Thyroid gland (tissue), 4 donors: ENCODE results near the gene HOXB2. TPM values are rescaled to one million over a fixed set of nuclear protein-coding genes. Genes with fewer than 3 reads are reported as not detected.

Experiments used
- DNase-seq, 2 donors: peaks; one replicate each; pipeline ENCODE4 v3.0.0-alpha.2; 2019
- H3K27ac ChIP-seq, 3 donors: fragments of 200-600 bp; sonication (generic); 1 replicate in 2 of 3; 2 replicates in 1 of 3; pipeline ENCODE4 v1.5.1; 2016 to 2019; ENCODE audit warnings: mild to moderate bottlenecking in 1 of 3, moderate library complexity in 1 of 3
- H3K27me3 ChIP-seq: fragments of 200-600 bp; sonication (generic); one replicate; pipeline ENCODE4 v1.5.1; 2019
- H3K36me3 ChIP-seq, 2 donors: fragments of 200-600 bp; sonication (generic); one replicate each; pipeline ENCODE4 v1.5.1; 2016 to 2019
- H3K4me1 ChIP-seq, 2 donors: fragments of 200-600 bp; sonication (generic); one replicate each; pipeline ENCODE4 v1.5.1; 2017 to 2019
- H3K4me3 ChIP-seq, 3 donors: fragments of 200-600 bp; sonication (generic); replicated peaks in 1 of 3; 1 replicate in 2 of 3; 2 replicates in 1 of 3; pipeline ENCODE4 v1.5.1; 2016; ENCODE audit warnings: mild to moderate bottlenecking in 1 of 3
- H3K9me3 ChIP-seq: fragments of 200-600 bp; sonication (generic); one replicate; pipeline ENCODE4 v1.5.1; 2017
- POLR2A ChIP-seq, 2 donors: fragments of 450-650 bp; IDR thresholded peaks; one replicate each; pipeline ENCODE4 v1.6.1; 2017; ENCODE audit warnings: antibody characterized with exemption in 2 of 2, mild to moderate bottlenecking in 2 of 2, moderate library complexity in 1 of 2
- WGBS, 2 donors: methylation state at CpG; one replicate each; pipeline ENCODE4 v1.1.5; 2017; 5-methylcytosine and 5-hydroxymethylcytosine counted together
- intact Hi-C: fragments of 100-400 bp; cut with DNase I; formaldehyde crosslinking; loops from one replicate; pipeline ENCODE4 v1.15.1; 2023
- total RNA-seq, 4 donors: library from RNA; depleted of rRNA; stranded (reverse); fragments of >200 nt; gene quantifications; one replicate each; pipeline ENCODE4 v1.2.3, GENCODE V29; 2016
- TF ChIP-seq, protein P1 (sequence below), 6 experiments: fragments of 200-600 bp in 3 of 6; fragments of 450-650 bp in 3 of 6; sonication (generic) in 3 of 6; IDR thresholded peaks; one replicate each; pipeline ENCODE4 v1.5.1; 2016 to 2019; ENCODE audit warnings: antibody characterized with exemption in 6 of 6, mild to moderate bottlenecking in 2 of 6, inconsistent platforms in 1 of 6, moderate library complexity in 1 of 6

HOXB2 gene
- total RNA-seq, 4 donors from 2014 or later = 2.6 to 9.4 (median 5.2) TPM

DNA sequence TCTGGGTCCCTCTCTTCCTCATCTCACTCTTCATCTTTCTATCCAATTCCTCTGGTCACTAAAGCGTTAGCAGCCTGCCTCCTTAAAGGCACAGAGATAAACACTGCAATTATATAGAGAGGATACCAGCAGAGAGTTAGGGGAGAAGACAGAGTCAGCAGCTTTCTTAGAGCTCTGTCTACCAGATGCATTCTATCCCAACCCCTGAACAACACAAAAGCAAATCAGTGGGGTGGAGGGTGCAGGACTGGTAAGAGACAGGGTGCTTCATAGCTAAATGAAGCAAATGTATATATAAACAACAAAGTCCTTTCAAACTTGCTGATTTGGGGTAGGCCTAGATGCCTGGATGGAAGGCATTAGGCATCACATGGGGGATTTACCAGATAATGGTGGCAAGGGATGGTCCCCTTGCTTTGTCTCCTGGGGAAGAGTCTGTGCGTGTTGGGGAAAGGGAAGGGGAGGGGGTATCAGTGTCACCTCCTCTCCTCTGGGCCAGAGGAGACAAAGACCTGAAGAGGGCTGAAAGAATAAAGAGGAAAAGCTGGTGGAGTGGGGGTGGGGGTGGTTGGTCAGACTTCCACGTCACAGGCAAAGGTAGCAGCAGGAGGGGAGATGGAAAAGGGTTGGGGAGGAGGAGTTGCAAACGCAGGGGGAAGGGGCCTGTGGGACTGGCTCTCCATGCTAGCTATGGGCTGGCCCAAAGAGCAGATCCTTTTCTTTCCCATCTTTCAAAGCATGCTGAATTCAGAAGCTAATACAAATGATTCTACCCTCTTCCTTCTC lies 21.2 kb upstream of the HOXB2 start:
- Histone ChIP-seq H3K9me3 (no peaks in the 10 kb centered on the region), H3K4me3 (no peak overlapping the region), H3K36me3 (no peaks in the 10 kb centered on the region), H3K27me3 (peaks cover 33% of the 10 kb centered on the region), H3K4me1 (peaks cover 4 to 9% of the 10 kb centered on the region in 2 donors), H3K27ac (no peak overlapping the region)
- TF ChIP-seq, protein P1, sequence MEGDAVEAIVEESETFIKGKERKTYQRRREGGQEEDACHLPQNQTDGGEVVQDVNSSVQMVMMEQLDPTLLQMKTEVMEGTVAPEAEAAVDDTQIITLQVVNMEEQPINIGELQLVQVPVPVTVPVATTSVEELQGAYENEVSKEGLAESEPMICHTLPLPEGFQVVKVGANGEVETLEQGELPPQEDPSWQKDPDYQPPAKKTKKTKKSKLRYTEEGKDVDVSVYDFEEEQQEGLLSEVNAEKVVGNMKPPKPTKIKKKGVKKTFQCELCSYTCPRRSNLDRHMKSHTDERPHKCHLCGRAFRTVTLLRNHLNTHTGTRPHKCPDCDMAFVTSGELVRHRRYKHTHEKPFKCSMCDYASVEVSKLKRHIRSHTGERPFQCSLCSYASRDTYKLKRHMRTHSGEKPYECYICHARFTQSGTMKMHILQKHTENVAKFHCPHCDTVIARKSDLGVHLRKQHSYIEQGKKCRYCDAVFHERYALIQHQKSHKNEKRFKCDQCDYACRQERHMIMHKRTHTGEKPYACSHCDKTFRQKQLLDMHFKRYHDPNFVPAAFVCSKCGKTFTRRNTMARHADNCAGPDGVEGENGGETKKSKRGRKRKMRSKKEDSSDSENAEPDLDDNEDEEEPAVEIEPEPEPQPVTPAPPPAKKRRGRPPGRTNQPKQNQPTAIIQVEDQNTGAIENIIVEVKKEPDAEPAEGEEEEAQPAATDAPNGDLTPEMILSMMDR (IDR thresholded peaks at IDR 0.05) = no peak
- no peak for TF ChIP-seq POLR2A (IDR thresholded peaks at IDR 0.05)
- intact Hi-C loops = no loop called here
- DNase-seq = no peak
- 25 to 30% methylated on average over 4 of the region's 4 CpGs for WGBS, 2 donors

DNA sequence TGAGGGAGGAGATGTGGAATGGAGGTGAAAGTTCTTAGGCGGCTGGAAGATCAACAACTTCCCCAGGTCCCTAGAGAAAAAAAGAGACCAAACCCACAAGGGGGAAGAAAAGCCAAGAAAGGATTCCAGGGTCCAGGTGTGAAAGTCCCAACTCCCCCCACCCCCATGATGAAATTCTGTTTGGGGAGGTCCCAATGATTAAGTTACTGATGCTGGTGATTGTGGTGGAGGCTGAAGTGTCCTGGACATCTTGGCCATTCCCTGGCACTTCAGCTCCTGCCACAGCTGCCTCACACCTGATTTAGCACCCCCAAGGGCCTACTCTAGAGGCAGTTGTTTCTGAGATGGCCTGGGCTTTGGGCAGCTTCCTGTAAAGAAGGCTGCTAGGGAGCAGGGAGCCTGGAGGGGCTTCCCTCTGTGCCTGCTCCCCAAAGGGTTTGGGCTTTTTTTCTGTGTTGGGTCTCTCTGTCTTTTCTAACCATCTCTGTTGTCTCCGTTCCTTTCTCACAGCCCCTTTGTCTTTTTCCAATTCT lies 20.2 kb upstream of the HOXB2 start:
- H3K27me3 ChIP-seq = peaks cover 24% of the 10 kb centered on the region
- DNase-seq = no peak
- 23 to 27% methylated on average over 2 of the region's 2 CpGs for WGBS, 2 donors
- H3K36me3 ChIP-seq = no peaks in the 10 kb centered on the region
- peak overlapping the region in 1 of 3 donors; percentile 55 for H3K27ac ChIP-seq
- no peaks in the 10 kb centered on the region for H3K9me3 ChIP-seq
- intact Hi-C loops = no loop called here
- H3K4me3 ChIP-seq = no peak overlapping the region
- peaks cover 4 to 9% of the 10 kb centered on the region in 2 donors for H3K4me1 ChIP-seq
- no peak for TF ChIP-seq POLR2A (IDR thresholded peaks at IDR 0.05)
- TF ChIP-seq, protein P1 (IDR thresholded peaks at IDR 0.05) = no peak

DNA sequence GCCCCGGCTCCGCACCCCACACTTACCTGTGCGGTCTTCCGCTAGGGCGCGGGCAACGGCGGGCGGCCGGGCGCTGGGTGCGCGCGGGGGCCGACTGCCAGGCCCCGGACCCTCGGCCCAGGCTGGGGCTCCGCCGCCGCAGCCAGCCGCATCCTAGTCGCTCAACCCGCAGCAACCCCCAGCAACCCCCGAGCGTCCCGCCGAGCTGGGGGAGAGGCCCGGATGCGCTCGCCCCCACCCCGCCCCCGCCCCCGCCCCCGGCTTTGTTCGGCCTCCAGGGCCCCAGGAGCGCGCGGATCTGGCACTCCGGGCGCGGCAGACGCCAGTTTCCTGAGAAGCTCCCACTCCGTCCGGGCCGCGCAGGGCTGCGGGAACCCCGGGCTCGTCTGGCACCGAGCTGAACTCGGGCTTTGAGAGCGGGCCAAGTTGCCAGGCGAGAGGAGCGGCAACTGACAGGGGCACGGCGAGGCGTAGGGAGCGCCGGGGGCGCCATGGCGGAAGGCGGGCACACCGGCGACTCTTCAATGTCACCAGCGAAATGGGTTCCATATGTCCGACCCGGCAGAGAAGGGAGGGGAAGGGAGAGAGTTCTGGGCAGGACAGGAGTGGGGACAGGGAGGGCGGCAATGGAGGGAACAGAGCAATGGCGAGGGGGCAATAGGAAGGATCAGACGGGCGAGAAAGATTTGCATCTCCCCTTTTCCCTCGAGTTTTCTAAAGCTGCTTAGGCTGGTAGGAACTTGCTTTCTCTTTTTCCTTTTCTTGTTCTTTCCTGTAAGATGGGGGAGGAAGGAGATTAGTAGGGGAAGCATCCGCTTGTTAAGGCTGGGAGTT lies 19.5 kb upstream of the HOXB2 start:
- TF ChIP-seq, protein P1 (IDR thresholded peaks at IDR 0.05) = no peak
- no peak for TF ChIP-seq POLR2A (IDR thresholded peaks at IDR 0.05)
- H3K9me3 ChIP-seq = no peaks in the 10 kb centered on the region
- 5 to 13% methylated on average over 23 to 29 of the region's 73 CpGs for WGBS, 2 donors
- DNase-seq = no peak
- H3K4me1 ChIP-seq = peaks cover 4 to 9% of the 10 kb centered on the region in 2 donors
- peaks cover 27% of the 10 kb centered on the region for H3K27me3 ChIP-seq
- peak overlapping the region in 1 of 3 donors; percentile 23 for H3K4me3 ChIP-seq
- intact Hi-C loops = no loop called here
- peak overlapping the region in 2 of 3 donors; percentile 46 to 55 for H3K27ac ChIP-seq
- no peaks in the 10 kb centered on the region for H3K36me3 ChIP-seq

DNA sequence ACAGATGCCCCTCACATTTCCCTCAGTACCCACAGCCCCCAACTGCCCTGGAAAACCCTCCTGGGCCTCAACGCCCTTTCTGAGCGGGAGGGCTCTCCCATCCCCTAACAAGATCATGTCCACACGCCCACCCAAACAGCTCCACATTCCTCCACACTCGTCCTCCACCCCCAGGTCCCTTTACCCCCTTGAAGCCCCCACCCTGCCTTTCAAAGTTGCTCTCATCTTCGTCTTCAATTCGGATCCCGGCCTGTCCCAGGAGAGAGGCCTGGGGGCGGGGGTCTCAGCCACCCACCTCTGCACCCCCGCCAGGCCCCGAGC lies 18.9 kb upstream of the HOXB2 start:
- Histone ChIP-seq H3K9me3 (no peaks in the 10 kb centered on the region), H3K4me1 (peaks cover 4 to 9% of the 10 kb centered on the region in 2 donors), H3K4me3 (peak overlapping the region in 1 of 3 donors; percentile 23), H3K36me3 (no peaks in the 10 kb centered on the region), H3K27me3 (peaks cover 22% of the 10 kb centered on the region), H3K27ac (peak overlapping the region in 1 of 3 donors; percentile 55)
- intact Hi-C loops = no loop called here
- 11 to 24% methylated on average over 8 to 10 of the region's 10 CpGs for WGBS, 2 donors
- TF ChIP-seq POLR2A (IDR thresholded peaks at IDR 0.05) = no peak
- TF ChIP-seq, protein P1 (IDR thresholded peaks at IDR 0.05) = no peak
- no peak for DNase-seq
